ENCODE data around the gene FAM151B. TPM values are rescaled to one million over a fixed set of nuclear protein-coding genes. Genes with fewer than 3 reads are reported as not detected.

FAM151B gene
- total and polyA plus RNA-seq, 3 donors from 2014 or later = 2.8 to 5.0 (median 2.8) TPM

DNA sequence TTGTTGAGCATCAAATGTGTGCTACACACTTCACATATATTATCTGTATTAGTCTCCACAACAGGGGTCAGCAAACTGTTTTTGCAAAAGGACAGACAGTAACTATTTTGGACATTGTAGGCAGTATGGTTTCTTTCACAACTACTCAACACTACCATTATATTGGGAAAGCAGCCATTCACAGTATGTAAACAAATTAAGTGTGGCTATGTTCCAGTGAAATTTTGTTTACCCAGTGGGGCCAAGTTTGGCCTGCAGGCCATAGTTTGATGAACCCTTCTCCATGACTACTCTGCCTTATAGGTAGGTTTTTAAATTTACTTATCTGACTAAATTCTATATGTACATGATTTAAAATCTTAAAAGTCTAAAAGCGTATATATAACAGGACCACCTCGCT lies 13.0 kb upstream of the FAM151B start:
- TF ChIP-seq, protein P1, sequence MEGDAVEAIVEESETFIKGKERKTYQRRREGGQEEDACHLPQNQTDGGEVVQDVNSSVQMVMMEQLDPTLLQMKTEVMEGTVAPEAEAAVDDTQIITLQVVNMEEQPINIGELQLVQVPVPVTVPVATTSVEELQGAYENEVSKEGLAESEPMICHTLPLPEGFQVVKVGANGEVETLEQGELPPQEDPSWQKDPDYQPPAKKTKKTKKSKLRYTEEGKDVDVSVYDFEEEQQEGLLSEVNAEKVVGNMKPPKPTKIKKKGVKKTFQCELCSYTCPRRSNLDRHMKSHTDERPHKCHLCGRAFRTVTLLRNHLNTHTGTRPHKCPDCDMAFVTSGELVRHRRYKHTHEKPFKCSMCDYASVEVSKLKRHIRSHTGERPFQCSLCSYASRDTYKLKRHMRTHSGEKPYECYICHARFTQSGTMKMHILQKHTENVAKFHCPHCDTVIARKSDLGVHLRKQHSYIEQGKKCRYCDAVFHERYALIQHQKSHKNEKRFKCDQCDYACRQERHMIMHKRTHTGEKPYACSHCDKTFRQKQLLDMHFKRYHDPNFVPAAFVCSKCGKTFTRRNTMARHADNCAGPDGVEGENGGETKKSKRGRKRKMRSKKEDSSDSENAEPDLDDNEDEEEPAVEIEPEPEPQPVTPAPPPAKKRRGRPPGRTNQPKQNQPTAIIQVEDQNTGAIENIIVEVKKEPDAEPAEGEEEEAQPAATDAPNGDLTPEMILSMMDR (IDR thresholded peaks at IDR 0.05) = no peak
- no peak for TF ChIP-seq POLR2A (IDR thresholded peaks at IDR 0.05)
- WGBS, 2 donors = 94 to 98% methylated on average over 2 of the region's 2 CpGs
- H3K36me3 ChIP-seq (ENCODE audit: low read depth, missing control alignments) = no peaks in the 10 kb centered on the region

DNA sequence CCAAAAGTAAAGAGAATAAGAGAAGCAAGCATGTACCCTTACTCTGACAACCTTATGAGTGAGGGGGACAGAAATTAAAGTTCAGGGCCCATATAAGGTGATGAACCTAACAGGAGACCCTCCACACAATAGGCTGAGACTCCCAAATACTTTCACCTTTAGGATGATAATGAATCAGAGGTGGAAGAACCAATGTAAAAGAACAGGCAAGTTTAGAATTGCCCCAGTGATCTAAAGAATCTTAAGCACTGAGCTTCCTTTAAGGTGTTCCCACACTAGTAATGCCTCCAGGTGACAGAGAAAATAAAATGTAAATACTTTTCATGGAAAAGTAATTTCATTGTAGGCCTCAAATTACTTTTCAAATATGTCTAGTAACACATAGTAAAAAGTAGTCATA lies 8.2 kb upstream of the FAM151B start:
- no peaks in the 10 kb centered on the region for H3K4me1 ChIP-seq
- intact Hi-C loops (cut with DNase I; ENCODE audit: low total_unique reads) = no loop called here

More for the DNA sequence above, 13.0 kb upstream of the FAM151B start:
- Histone ChIP-seq H3K4me3 (no peak overlapping the region), H3K9me3 (no peaks in the 10 kb centered on the region), H3K27ac (no peak overlapping the region), H3K27me3 (no peaks in the 10 kb centered on the region), H3K4me1 (no peaks in the 10 kb centered on the region)
- no peak for DNase-seq
- intact Hi-C loops (cut with DNase I; ENCODE audit: low total_unique reads) = no loop called here

DNA sequence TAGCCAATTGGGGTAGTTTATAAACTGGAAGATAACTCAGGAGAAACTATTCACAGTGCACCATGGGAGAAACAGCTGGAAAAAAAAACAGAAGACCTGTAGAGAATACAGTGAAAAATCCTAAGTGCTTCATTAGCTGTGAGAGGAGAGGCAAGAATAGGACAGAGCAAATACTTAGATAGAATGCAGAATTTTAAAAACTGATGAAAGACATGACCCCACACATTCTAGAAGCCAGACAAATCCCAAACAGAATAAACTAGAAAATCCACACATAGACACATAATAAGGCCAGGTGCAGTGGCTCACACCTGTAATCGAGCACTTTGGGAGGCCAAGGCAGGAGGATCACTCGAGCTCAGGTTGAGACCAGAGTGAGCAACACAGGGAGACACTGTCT lies 7.5 kb upstream of the FAM151B start:
- 94 to 96% methylated on average over 2 of the region's 2 CpGs for WGBS, 2 donors
- no peaks in the 10 kb centered on the region for H3K9me3 ChIP-seq
- no peak overlapping the region for H3K4me3 ChIP-seq
- no peaks in the 10 kb centered on the region for H3K27me3 ChIP-seq
- no peak overlapping the region for H3K27ac ChIP-seq
- H3K4me1 ChIP-seq = no peaks in the 10 kb centered on the region
- intact Hi-C loops (cut with DNase I; ENCODE audit: low total_unique reads) = no loop called here
- DNase-seq = no peak
- no peaks in the 10 kb centered on the region for H3K36me3 ChIP-seq (ENCODE audit: low read depth, missing control alignments)
- TF ChIP-seq POLR2A (IDR thresholded peaks at IDR 0.05) = no peak
- TF ChIP-seq, protein P1 (IDR thresholded peaks at IDR 0.05) = no peak

More for the DNA sequence above, 8.2 kb upstream of the FAM151B start:
- no peaks in the 10 kb centered on the region for H3K9me3 ChIP-seq
- no peaks in the 10 kb centered on the region for H3K27me3 ChIP-seq
- H3K36me3 ChIP-seq (ENCODE audit: low read depth, missing control alignments) = no peaks in the 10 kb centered on the region
- DNase-seq = no peak
- no peak overlapping the region for H3K27ac ChIP-seq
- TF ChIP-seq POLR2A (IDR thresholded peaks at IDR 0.05) = no peak
- TF ChIP-seq, protein P1 (IDR thresholded peaks at IDR 0.05) = no peak
- H3K4me3 ChIP-seq = no peak overlapping the region

DNA sequence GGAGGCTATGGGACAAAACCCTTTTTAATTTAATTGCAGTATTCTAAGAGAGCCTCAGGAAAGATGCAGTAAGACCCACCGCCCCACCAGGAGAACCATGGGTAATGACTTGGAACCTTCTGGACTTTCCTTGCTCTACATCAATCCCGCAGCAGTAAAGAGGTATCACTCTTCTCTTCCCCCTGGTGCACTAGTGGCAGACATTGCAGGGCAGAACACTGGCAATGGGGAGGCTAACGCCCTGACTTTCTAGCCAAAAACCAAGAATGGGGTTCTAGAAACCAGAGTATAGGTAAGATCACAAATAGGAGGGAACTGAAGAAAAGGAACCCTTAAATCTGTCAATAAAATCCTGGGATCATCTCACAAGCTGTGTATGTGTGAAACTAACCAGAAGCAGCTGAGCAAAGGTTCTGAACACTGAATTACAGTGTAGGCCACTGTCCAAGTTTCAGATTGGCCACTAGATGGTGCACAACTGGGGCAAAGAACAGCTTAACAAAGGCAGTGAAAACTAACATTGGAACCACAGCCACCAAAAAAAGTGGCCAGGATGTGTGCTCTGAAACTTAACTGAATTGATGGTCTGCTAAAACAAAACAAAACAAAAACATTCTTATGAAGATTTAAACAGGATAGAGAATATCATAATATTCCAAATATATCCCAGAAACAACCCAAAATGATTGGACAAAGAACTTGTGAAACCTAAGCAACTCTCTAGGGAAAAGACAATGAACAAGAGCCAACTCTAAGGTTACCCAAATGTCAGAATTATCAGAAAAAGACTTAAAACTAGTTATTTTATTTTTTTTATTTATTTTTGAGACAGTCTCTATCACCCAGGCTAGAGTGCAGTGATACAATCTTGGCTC lies 6.6 kb upstream of the FAM151B start:
- H3K27ac ChIP-seq = no peak overlapping the region
- DNase-seq = peak; percentile 32
- intact Hi-C loops (cut with DNase I; ENCODE audit: low total_unique reads) = no loop called here
- no peaks in the 10 kb centered on the region for H3K9me3 ChIP-seq
- 88 to 94% methylated on average over 3 of the region's 3 CpGs for WGBS, 2 donors
- TF ChIP-seq, protein P1 (IDR thresholded peaks at IDR 0.05) = peak in 2 of 3 experiments; percentile 39 to 54
- no peak for TF ChIP-seq POLR2A (IDR thresholded peaks at IDR 0.05)
- no peaks in the 10 kb centered on the region for H3K4me1 ChIP-seq
- no peaks in the 10 kb centered on the region for H3K27me3 ChIP-seq
- no peak overlapping the region for H3K4me3 ChIP-seq
- no peaks in the 10 kb centered on the region for H3K36me3 ChIP-seq (ENCODE audit: low read depth, missing control alignments)

DNA sequence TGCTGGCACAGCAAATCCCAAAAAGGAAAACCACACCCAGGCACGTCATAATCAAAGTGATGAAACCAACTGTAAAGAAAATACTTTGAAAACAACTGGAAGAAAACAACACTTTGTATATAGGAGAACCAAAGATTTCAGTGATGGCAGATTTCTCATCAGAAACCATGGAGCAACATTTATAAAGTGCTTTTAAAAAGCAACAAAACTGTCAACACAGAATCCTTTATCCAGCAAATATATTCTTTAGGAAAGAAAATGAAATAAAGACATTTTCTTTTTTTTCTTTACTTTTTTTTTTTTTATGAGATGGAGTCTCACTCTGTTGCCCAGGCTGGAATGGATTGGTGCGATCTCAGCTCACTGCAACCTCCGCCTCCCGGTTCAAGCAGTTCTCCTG lies 5.3 kb upstream of the FAM151B start:
- H3K4me1 ChIP-seq = no peaks in the 10 kb centered on the region
- H3K9me3 ChIP-seq = no peaks in the 10 kb centered on the region
- H3K27me3 ChIP-seq = no peaks in the 10 kb centered on the region
- no peak for DNase-seq
- no peak overlapping the region for H3K27ac ChIP-seq
- 68 to 79% methylated on average over 4 of the region's 4 CpGs for WGBS, 2 donors
- H3K4me3 ChIP-seq = no peak overlapping the region
- intact Hi-C loops (cut with DNase I; ENCODE audit: low total_unique reads) = no loop called here
- H3K36me3 ChIP-seq (ENCODE audit: low read depth, missing control alignments) = no peaks in the 10 kb centered on the region
- TF ChIP-seq, protein P1 (IDR thresholded peaks at IDR 0.05) = no peak
- TF ChIP-seq POLR2A (IDR thresholded peaks at IDR 0.05) = no peak

All from testis (tissue), 3 donors.